Stimulated activated CD4-positive, alpha-beta T cell treated with anti-CD3 and anti-CD28 coated beads, Interleukin-4, amount 100 ng/mL, for 24 hours (primary cell): Measurements from ENCODE around the gene PACSIN2.
A peak's percentile ranks its signal among the peaks of the same experiment; 100 is the strongest.
"Not testable (repeated sequence)": the region's sequence is repeated elsewhere in the genome, so short reads cannot be mapped to it uniquely, and the experiment has no call there.

Experiments
- DNase-seq: peaks from one replicate; pipeline ENCODE4 v3.0.0-alpha.2; 2020

The PACSIN2 gene

GRCh38 chr22:43009444-43009843 is 5.5 kb downstream of the PACSIN2 start:
- no peak for DNase-seq

DNA sequence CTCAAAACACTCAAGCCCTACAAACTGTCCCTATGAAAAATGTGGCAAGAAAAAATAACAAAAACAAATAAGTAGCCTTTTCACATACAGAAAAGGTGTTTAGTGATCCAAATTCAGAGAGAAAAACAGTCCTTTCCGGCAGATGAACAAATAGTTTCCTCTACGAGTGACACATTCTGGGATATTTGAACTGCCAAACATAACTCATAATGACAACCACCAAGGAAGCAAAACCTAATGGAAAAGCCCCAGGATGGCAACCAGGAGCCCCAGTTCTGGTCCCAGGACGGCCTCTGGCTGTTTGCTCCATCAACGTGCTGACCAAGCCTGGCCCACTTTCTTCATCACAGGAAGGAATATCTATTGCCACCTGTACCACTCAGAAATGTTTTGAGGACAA is 6.0 kb downstream of the PACSIN2 start:
- DNase-seq, result no peak

DNA sequence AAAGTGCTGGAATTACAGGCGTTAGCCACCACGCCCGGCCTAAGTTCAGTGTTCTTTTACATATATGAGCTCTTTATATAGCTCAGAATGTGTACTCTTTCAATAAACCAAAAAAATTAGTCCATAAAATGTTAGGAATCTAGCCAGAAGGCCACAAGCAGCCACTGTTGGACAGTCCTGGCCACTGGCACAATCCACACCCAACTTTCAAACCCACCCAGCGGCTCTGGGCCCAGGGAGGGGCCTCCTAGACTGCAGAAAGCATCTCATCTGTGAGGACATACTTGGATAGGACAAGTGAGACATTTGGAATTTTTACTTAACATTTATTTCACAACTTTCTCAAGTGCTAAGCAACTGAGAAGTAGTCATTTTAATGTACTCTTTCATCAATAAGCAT is 6.4 kb downstream of the PACSIN2 start:
- no peak for DNase-seq

GRCh38 chr22:43007519-43008102 is 7.3 kb downstream of the PACSIN2 start:
- no peak for DNase-seq

DNA sequence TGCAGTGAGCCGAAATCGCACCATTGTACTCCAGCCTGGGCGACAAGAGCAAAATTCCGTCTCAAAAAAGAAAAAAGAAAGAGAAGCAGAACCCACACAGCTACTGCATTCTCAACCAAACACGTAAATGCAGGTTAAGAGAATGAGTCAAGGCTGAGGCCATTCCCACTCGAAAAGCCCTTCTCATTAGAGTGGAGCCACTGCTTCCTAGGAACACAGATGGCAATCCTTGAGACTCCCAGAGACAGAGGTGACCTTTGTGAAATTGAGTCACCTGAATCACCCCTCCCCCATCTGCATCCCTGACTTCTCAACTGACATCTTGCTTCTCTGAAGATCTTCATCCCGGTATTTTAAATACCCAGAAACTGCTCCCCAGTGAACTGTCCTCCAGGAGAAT is 8.2 kb downstream of the PACSIN2 start:
- DNase-seq, result no peak

GRCh38 chr22:43006016-43006505 is 8.9 kb downstream of the PACSIN2 start:
- no peak for DNase-seq

DNA sequence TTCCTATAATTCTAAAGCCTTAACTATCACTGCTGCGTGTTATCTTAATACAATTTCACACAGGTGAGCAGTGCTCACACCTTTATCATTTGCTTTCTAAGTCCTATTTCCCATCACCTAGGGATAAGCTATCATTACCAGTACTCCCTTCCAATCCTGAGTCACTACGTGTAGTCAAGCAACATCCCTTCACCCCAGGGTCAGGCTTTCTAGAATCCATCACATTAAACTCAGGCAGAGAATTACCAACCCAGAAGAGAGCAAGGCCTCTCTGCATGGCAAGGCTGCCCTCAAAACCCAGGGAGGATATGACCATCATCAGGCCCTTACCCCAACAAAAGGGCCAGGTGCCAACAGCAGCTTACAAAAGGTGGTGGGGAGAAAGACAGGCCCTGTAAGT is 9.8 kb downstream of the PACSIN2 start:
- no peak for DNase-seq

DNA sequence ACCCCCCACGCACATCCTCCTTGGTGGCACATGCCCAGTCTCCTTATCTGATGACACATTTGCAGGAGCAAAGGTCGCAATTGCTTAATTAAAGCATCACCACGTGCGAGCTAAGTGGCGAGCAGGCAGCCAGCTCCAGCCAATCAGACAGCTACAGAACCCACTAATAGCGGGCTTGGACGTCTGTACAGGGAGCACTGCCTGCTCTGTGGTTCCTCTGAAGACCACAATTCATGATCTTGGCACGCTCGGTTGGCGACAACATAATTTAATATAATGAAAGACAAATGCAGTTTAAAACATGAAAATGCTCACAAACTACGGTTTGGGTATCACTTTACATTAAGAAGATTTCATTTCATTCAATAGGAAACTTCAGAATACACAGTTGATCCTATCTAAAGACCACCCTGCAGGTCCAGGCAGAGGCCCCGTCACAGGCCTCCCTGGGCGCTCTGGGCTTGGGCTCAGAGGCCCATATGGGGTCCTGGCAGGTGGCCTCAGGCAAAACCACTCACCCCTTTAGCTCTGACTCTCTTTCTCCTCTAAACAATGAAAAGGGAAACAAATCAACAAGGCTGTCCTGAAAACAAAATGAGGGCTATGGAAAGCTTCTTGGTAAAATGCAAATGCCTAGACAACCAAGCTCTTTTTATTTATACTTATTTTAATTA is 10.4 kb downstream of the PACSIN2 start:
- DNase-seq, result no peak

DNA sequence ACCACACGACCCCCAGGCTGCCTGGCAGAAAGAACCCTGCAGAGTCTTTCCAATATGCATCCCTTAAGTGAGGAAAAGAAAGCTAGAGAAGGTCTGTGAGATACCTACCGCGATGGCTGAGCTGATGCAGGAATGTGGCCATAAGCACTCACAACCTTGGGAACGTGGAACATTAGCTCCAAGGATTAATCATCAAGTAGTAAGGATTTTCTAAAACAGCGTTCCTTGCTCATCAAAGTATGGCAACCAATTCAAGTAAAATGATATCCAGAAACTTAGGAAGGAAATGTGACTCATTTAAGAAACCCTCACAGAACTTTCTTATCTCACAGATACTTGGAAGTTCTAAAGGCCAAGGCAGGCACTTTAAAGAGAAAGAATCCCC is 12.8 kb downstream of the PACSIN2 start:
- no peak for DNase-seq

DNA sequence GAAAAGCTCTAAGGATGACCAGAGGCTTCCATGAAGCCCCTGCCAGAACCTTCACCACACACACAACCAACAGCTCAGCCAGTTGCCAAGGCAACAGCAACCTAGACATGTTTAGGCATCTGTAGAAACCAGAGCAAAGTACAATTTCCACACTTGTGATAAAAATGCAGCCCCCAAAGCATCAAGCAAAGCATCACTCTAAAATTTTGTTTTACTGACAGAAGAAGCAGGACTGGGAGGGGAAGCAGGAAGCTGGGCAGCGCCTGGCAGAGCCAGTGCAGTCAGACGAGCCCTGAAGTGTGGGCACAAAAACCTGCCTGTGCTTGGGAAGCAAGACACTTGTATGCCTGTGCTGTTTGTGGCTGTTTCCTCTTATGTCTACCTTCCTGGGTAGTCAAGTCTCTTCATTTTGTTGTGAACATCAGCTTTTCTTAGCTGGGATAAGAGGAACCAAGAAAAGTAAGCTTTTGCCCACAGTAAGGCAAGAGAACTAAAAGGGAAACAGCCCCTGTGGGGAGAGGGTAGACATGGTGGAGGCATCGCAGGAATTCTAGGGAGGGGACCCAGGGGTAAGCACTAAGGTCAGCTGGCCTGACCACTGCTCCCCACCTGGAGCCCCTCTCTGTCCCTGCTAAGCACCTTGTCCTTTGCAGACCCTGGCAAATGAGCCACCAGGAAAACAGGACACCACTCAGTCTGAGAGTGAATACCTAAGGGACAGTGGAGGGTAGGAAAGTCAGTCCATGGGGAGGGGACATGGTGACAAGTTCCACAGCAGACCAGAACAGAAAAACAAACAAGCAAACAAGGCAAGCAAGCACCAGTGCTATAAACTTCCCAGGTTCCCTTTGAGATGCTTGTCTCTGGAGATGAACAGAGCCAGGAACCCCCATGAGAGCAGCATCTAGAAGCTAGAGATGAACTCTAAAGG is 13.4 kb downstream of the PACSIN2 start:
- DNase-seq, result no peak

- DNase-seq, result peak; percentile 69
These were observed 14.3 kb downstream of the PACSIN2 start for GRCh38 chr22:43000441-43001175.

- DNase-seq, result no peak
These were observed 17.3 kb downstream of the PACSIN2 start for GRCh38 chr22:42997582-42998090.

DNA sequence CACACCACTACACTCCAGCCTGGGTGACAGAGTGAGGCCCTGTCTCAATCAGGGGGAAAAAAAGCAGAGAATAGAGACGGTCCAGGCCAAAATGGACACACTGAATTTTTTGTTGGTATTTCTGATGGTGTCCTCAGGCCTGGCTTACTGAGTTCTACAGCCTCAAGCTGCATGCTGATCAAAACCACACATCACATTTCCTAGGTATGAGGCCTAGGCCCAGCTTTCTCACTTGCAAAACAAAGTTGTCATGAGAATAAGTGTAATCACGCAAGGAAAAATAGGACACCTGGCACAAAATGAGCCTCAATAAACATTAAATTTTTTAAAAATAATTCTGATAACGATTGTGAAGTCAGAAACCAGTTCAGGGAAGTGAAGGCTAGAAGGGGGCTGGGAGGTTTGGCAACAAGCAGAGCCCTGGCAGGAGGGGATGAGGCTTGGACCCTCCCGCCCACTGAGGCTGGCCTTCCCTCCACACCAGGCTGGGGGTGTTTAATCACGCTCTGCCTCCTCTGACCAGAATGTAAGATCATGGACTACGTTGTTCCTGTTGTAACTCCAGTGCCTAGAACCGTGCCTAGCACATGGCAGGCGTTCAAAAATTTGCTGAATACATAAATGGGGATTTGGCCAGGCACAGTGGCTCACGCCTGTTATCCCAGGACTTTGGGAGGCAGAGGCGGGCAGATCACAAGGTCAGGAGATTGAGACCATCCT is 18.1 kb downstream of the PACSIN2 start:
- no peak for DNase-seq

- DNase-seq, result not testable (repeated sequence)
These were observed 19.3 kb downstream of the PACSIN2 start for GRCh38 chr22:42995654-42996053.

GRCh38 chr22:42994917-42995562 is 19.9 kb downstream of the PACSIN2 start:
- DNase-seq, result no peak

DNA sequence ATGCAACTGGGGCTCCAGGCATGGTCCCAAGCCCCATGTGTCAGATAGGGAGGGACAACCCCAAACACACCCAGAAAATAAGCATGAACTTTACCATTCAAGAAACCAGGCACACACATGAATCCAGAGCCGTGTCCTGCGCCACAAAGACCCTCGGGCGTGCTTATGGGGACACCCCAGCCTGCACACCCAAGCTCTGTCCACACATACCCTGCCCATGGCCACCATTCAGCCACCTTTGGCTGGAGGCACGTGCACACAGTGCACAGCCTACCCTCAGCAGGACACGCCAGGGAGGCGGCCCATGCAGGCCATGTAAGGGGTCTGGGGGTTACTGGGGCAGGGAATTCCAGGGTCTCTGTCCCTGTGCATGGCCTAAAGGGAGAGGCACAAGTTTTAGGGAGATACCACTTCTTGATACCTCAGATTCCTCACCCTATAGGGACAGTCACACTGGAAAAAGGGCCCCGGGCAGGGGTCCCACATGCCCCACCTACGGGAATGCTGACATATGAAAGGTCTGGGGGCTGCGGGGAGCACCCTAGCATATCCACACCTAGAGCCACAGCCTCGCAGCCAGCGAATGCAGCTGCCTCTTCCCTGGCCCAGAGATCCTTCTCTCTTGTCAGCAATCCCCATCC is 20.6 kb downstream of the PACSIN2 start:
- no peak for DNase-seq

DNA sequence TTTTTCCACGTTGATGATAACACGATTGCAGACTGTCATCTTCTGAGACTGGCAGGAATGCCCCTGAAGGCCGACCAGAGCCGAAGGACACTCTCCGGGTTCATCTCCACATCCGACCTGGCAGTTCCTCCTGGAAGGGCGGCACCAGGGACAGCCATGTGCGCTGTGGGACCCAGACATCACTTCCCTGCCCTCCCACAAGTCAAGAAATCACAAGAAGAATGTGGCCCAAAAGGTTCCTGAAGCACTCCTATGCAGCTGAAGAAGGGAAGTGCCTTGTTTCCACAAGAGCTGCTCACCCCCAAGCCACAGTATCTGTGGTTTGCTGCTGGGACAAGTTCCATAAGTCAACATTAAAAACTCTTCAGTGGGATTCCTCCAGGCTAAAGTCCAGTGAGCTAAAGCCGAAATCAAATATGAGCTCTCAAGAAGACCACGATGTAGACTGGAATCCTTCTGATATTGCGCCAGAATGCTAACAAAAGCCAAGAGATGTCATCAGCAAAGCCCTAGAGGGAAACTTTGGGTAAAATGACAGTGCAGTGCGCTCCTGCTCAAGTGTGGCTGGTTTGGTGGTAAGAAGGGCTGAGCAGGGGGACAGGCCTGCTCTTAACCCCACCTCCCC is 21.2 kb downstream of the PACSIN2 start:
- no peak for DNase-seq

DNA sequence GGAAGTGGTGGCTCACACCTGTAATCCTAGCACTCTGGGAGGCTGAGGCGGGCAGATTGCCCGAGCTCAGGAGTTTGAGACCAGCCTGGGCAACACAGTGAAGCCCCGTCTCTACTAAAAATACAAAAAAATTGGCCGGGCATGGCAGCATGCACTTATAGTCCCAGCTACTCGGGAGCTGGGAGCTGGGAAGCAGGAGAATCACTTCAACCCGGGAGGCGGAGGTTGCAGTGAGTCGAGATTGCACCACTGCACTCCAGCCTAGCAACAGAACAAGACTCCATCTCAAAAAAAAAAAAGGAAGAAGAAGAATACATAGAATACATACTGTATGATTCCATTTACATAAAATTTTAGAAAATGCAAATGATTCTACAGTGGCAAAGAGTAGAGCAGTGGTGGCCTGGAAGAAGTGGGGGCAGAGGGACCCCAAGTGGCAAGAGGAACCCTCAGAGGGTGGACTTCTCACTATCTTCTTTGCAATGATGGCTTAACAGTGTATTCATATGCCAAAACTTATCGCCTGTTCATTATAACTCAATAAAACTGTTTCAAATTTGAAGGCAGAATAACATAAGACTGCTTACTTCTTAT is 22.0 kb downstream of the PACSIN2 start:
- no peak for DNase-seq

- DNase-seq, result no peak
These were observed 22.9 kb downstream of the PACSIN2 start for GRCh38 chr22:42992092-42992491.

DNA sequence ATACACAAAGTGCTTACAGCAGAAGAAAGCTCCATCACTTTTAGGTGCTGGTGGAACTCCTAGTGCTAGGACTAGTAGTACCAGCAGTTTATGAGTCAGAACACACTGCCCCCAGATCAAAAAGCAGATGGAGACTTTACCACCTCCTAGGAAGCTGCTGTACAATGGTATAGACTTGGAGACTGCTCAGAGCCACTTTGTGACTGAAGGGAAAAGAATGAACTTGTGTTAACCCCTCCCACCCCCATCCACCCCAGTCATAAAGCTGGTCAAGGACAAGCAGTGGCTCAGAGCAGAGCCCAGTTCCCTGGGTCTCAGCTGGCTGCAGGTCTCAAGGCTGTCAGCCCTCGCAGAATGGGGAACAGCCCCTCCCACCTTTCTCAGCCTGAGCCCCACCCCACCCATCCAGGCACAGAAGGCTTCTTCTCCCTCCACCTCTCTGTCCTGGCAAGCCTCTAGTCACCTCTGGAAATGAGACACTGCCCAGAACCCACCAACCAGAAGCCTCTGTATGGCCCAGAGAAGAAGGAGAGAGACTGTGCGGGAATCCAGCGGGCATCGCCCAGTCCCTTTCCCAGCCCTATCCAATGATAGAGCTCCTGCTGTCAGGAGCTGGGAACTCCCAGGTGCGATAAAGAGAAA is 23.8 kb downstream of the PACSIN2 start:
- DNase-seq, result no peak
